Measurements from ENCODE around the gene BTBD7. TPM values are rescaled to one million over a fixed set of nuclear protein-coding genes. Genes with fewer than 3 reads are reported as not detected.
"Not testable (repeated sequence)": the region's sequence is repeated elsewhere in the genome, so short reads cannot be mapped to it uniquely, and the experiment has no call there.

Gene BTBD7, protein sequence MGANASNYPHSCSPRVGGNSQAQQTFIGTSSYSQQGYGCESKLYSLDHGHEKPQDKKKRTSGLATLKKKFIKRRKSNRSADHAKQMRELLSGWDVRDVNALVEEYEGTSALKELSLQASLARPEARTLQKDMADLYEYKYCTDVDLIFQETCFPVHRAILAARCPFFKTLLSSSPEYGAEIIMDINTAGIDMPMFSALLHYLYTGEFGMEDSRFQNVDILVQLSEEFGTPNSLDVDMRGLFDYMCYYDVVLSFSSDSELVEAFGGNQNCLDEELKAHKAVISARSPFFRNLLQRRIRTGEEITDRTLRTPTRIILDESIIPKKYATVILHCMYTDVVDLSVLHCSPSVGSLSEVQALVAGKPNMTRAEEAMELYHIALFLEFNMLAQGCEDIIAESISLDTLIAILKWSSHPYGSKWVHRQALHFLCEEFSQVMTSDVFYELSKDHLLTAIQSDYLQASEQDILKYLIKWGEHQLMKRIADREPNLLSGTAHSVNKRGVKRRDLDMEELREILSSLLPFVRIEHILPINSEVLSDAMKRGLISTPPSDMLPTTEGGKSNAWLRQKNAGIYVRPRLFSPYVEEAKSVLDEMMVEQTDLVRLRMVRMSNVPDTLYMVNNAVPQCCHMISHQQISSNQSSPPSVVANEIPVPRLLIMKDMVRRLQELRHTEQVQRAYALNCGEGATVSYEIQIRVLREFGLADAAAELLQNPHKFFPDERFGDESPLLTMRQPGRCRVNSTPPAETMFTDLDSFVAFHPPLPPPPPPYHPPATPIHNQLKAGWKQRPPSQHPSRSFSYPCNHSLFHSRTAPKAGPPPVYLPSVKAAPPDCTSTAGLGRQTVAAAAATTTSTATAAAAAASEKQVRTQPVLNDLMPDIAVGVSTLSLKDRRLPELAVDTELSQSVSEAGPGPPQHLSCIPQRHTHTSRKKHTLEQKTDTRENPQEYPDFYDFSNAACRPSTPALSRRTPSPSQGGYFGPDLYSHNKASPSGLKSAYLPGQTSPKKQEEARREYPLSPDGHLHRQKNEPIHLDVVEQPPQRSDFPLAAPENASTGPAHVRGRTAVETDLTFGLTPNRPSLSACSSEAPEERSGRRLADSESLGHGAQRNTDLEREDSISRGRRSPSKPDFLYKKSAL
- total RNA-seq = 10.4 TPM

DNA sequence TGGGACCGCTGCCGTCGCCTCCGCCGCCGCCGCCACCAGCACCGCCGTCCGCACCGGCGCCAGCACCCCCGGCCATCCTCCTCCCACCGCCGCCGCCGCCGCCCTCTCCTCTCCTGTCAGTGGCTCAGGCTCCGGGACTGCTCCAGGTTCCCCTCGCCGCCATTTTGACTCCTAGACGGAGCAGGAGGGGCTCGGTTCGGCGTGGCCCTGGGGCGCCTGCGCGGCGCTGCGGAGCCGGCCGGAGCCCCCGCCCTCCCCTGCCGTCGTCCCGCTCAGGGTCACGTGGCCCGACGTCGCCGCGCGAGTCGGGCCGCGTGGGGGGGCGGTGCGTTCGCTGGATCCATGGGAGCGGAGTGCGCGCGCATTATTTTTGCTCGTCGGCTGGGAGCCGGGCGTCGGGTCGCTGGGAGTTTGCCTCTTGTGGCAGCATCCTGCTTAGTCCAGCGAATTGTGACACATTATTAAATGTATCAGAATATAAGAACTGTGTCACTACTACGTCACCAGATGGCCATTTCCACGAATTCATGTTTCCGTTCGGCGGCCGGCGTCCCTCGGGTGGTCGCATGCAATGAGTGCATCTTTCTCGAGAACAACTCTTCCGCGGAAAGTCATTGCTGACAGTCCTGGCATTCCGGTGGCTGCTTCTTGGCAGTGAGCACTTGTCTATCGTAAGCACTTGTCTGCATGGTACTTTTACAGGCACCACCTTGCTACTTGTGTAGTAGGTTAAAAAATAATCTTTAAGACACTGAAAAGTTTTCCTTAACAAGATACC is at the start of gene BTBD7:
Gene BTBD7, minus strand, starts transcription at position 184 of the 778 bp plus-strand sequence. CDS start 36,985 bp downstream, outside the sequence.
- peak within 1 kb of the TSS; percentile 63 for H3K4me3 ChIP-seq (ENCODE audit: low read length)

DNA sequence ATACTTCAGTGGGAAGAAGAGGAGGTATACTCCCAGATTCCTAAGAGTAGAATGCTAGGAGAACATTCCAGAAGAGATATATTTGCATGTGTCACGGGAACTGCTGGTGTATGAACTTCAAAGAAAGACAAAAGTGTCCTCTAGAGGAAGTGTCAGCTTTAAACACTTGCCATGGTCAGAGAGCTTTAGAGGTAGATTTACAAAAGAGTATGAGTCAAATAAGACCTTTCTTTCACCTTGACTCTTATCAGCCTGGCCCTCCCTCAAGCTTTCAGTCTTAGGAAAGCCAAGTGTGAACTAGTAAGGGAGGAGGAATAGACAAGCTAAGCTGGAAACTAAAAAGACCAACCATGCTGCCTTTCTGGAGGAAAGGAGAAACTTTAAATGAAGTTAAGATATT is 48.8 kb upstream of the BTBD7 start:
- Histone ChIP-seq H3K4me1 (ENCODE audit: insufficient read depth, low read length) (no peaks in the 10 kb centered on the region), H3K9me3 (ENCODE audit: low read depth, low read length) (no peaks in the 10 kb centered on the region), H3K4me3 (ENCODE audit: low read length) (no peak overlapping the region), H3K27me3 (ENCODE audit: insufficient read depth, low read length) (no peaks in the 10 kb centered on the region)

More for the DNA sequence above, at the start of gene BTBD7:
- Histone ChIP-seq H3K27me3 (ENCODE audit: insufficient read depth, low read length) (no peaks in the 10 kb centered on the region), H3K9me3 (ENCODE audit: low read depth, low read length) (no peaks in the 10 kb centered on the region), H3K4me1 (ENCODE audit: insufficient read depth, low read length) (peaks cover 34% of the 10 kb centered on the region)

DNA sequence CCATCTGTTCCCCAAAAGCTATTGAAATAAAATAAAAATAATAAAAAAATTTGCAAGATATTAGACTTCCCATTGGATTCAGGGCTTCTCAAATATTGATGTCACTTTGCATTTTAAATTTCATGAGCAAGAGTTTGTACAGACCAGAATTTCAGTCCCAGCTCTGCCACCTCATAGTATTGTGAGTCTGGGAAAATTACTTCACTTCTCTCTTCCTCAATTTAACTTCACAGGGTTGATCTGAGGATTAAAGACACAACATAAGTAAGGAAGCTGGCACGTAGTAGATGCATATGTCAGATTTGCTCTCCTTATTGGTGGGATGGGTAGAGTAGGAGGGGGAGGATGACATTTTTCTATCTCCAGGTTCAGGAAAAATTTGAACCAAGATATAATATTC is 47.0 kb upstream of the BTBD7 start:
- H3K4me1 ChIP-seq (ENCODE audit: insufficient read depth, low read length) = peaks cover 9% of the 10 kb centered on the region
- H3K4me3 ChIP-seq (ENCODE audit: low read length) = no peak overlapping the region
- no peaks in the 10 kb centered on the region for H3K9me3 ChIP-seq (ENCODE audit: low read depth, low read length)
- H3K27me3 ChIP-seq (ENCODE audit: insufficient read depth, low read length) = no peaks in the 10 kb centered on the region

DNA sequence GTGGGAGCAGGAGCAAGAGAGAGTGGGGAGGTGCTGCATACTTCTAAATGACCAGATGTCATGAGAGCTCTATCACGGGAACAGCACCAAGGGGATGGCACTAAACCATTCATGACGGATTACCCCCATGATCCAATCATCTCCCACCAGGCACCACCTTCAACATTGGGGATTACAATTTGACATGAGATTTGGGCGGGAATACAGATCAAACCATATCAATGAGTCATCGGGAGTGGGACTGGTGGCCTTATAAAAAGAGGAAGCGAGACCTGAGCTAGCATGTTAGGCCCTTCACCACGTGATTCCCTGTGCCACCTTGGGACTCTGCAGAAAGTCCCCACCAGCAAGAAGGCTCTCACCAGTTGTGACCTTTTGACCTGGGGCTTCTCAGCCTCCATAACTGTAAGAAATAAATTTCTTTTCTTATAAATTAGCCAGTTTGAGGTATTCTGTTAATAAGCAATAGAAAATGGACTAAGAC is 42.9 kb upstream of the BTBD7 start:
- no peak overlapping the region for H3K4me3 ChIP-seq (ENCODE audit: low read length)
- H3K27me3 ChIP-seq (ENCODE audit: insufficient read depth, low read length) = no peaks in the 10 kb centered on the region
- peaks cover 9% of the 10 kb centered on the region for H3K4me1 ChIP-seq (ENCODE audit: insufficient read depth, low read length)
- H3K9me3 ChIP-seq (ENCODE audit: low read depth, low read length) = no peaks in the 10 kb centered on the region

DNA sequence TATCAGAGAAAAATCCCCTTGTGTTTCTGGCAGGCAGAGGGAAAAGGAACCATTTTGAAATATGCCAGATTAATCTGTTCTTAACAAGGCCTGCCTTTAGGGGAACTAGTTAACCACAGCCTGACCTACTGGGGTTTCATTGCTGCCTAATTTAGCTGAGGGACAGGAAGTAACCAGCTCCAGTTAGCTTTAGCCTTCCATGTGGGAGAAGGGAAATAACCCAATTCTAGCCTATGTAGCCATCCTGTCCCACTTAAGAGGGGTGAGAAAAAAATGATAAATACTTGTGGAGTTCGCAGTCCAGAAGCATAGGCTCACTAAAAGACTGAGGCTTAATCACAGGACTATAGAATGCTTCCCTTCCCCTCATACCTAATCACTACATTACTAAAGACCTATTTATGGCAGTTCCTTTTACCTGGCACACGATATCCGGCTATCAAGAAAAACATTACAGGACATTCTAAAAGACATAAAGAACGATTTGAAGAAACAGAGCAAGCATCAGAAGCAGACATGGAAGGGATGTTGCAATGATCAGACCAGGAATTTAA is 37.0 kb upstream of the BTBD7 start:
- H3K9me3 ChIP-seq (ENCODE audit: low read depth, low read length) = no peaks in the 10 kb centered on the region
- H3K4me3 ChIP-seq (ENCODE audit: low read length) = no peak overlapping the region
- peaks cover 19% of the 10 kb centered on the region for H3K4me1 ChIP-seq (ENCODE audit: insufficient read depth, low read length)
- no peaks in the 10 kb centered on the region for H3K27me3 ChIP-seq (ENCODE audit: insufficient read depth, low read length)

DNA sequence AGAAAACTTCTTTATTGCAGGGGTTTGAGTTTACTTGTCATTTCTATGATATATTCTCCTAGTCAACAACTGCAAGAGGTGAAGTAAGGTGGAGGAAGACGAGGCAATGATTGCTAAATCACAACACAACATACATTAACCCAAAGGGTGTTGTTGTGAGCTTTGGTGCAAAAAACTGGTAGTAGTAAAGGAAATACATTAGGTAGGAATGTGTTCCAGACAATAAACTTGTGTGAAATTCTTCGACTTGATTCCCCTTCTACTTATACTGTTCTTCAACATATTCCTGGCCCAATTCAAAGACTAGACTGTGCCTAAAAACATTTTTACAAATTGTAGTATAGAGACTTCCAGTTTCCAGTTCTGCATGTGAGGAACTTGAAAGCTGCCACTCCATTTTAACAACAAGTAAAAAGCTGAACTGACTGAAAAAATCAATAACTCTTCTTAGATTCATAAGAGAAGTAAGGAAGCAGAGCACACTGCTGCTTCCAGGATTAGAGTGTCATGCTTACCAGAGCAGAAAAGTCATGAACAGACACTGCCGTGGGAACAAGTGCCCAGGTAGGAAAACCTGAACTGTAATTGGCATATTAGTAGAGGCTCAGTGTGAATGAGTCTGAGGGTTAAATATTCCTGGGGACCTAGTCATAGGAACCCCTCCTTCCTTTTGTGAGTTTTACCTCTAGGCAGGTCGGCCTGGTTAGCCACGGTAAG is 36.3 kb upstream of the BTBD7 start:
- H3K4me1 ChIP-seq (ENCODE audit: insufficient read depth, low read length) = peaks cover 19% of the 10 kb centered on the region
- H3K9me3 ChIP-seq (ENCODE audit: low read depth, low read length) = no peaks in the 10 kb centered on the region
- H3K27me3 ChIP-seq (ENCODE audit: insufficient read depth, low read length) = no peaks in the 10 kb centered on the region
- no peak overlapping the region for H3K4me3 ChIP-seq (ENCODE audit: low read length)

DNA sequence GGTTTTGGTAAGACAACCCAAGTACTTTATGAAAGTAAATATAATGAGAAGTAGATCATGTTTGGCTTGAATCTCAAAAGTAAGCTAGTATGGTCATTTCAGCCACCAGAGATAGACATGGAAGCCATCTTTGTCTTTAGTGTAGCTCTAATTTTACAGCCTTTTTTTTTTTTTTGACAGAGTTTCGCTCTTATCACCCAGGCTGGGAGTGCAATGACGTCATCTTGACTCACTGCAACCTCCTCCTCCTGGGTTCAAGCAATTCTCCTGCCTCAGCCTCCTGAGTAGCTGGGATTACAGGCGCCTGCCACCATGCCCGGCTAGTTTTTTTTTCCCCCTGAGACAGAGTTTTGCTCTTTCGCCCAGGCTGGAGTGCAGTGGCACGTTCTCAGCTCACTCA is 22.0 kb upstream of the BTBD7 start:
- not testable (repeated sequence) for H3K27me3 ChIP-seq (ENCODE audit: insufficient read depth, low read length); H3K9me3 ChIP-seq (ENCODE audit: low read depth, low read length); H3K4me3 ChIP-seq (ENCODE audit: low read length); H3K4me1 ChIP-seq (ENCODE audit: insufficient read depth, low read length)

DNA sequence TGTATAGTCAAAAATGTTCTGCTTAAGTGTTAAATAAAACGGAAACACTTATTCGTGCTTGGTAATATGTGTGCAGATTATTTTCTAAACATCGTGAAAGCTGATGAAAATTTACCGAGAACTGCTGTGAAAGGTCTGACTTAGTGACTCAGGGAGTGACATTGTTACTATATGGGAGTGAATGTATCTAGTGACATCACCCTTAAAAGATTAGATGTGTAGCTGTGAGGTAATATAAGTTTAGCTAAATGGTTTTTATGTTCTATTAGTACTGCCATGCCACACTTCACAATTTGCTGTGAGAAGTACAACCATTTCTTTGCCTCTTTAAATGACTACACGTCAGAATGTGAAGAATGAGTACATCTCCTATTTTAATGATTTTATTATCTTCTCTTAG is 15.5 kb upstream of the BTBD7 start:
- no peak overlapping the region for H3K4me3 ChIP-seq (ENCODE audit: low read length)
- no peaks in the 10 kb centered on the region for H3K9me3 ChIP-seq (ENCODE audit: low read depth, low read length)

DNA sequence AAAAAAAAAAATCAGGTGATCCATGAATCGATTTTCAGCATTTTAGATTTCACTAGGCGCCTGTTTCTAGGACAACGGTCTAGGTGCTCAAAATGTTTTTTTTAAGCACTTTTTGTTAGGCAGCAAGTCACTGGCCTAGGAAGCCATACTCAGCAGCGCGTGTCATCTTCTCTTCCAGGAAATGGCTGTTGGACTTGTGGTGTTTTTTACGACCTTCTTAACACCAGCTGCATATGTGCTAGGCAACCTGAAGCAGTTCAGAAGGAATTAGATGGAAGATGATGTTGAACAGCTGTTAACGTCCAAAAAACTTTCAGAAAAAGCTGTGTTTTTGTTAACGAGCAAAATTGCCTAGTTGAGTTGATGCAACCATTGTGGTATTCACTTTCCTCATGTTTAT is 15.0 kb upstream of the BTBD7 start:
- peaks cover 10% of the 10 kb centered on the region for H3K4me1 ChIP-seq (ENCODE audit: insufficient read depth, low read length)
- H3K9me3 ChIP-seq (ENCODE audit: low read depth, low read length) = no peaks in the 10 kb centered on the region
- no peaks in the 10 kb centered on the region for H3K27me3 ChIP-seq (ENCODE audit: insufficient read depth, low read length)
- no peak overlapping the region for H3K4me3 ChIP-seq (ENCODE audit: low read length)

More for the DNA sequence above, 15.5 kb upstream of the BTBD7 start:
- Histone ChIP-seq H3K4me1 (ENCODE audit: insufficient read depth, low read length) (peaks cover 6% of the 10 kb centered on the region), H3K27me3 (ENCODE audit: insufficient read depth, low read length) (no peaks in the 10 kb centered on the region)

DNA sequence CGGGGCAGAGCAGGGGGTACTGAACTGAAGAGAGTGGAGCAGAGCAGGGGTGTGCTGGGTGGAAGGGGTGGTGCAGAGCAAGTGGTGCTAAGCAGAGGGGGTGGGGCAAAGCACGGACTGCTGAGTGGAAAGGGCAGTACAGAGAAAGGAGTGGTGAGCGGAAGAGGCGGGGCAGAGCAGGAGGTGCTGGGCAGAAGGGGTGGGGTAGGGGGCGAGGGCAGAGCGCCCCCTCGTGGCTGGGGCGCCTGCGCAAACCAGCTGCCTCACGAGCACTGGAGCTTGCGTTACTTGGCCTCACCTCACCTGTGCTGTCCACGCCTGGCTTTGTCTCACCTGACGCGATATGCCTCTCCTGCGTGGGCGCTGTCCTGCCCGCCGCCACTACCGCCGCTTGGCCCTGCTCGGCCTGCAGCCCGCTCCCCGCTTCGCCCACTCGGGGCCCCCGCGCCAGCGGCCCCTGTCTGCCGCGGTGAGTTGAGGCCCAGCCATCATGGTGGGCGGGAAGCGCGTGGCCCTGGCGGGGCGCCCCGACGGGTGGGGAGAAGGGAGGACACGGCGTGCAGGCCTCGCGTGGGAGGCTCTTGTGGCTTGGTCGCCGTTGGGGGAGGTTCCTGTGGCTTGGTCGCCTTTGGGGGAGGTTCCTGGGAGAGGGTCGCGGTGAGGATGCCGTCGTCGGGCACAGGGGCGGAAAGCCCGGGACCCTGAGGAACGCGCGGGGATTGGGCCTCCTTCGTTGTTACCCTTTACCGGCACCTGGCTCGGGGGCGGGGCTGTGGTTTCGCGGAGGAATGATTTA is 14.3 kb upstream of the BTBD7 start, which contains the start of gene COX8C:
Gene COX8C, plus strand, starts transcription at position 257 of the 796 bp plus-strand sequence. Its CDS starts 87 bp downstream, at position 344.
- Histone ChIP-seq H3K4me3 (ENCODE audit: low read length) (no peak within 1 kb of the TSS), H3K4me1 (ENCODE audit: insufficient read depth, low read length) (peaks cover 17% of the 10 kb centered on the region), H3K27me3 (ENCODE audit: insufficient read depth, low read length) (no peaks in the 10 kb centered on the region), H3K9me3 (ENCODE audit: low read depth, low read length) (no peaks in the 10 kb centered on the region)

DNA sequence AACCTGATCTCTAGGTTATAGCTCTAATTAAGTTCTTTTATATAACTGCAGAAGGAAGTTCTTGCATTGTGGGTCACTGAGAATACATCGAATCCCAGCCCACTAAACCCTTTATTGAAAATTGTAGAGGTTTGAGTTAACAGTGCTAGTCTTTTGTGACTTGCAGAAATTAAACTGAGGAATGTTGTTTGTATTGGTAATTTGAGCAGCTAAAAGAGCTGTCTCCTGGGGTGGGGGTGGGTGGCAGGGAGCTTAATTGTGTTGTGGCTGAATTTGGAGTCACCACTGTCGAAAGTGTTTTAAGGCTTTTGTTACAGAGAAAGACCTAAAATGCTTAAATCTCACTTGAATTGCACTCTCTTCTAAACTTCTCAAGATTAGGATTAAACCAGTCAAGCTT is 11.0 kb upstream of the BTBD7 start:
- Histone ChIP-seq H3K4me3 (ENCODE audit: low read length) (no peak overlapping the region), H3K9me3 (ENCODE audit: low read depth, low read length) (no peaks in the 10 kb centered on the region), H3K4me1 (ENCODE audit: insufficient read depth, low read length) (peaks cover 18% of the 10 kb centered on the region), H3K27me3 (ENCODE audit: insufficient read depth, low read length) (no peaks in the 10 kb centered on the region)

DNA sequence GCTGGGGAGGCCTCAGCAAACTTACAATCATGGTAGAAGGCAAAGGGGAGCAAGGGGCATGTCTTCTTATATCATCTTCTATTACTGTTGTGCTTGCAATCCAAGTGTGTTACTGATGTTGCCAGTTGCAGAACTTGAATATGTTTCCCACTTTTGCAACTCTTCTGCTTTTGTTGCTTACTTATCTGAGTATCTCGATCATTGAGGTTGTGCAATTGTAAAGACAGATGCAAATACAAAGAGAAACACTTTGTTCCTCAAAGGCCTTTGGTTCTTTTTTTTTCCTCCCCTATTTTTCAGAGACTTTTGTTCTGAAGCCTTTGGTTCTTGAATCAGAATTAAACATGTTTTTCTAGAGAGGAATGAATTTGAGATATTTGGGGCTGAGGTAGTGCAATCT is 10.4 kb upstream of the BTBD7 start:
- H3K4me3 ChIP-seq (ENCODE audit: low read length) = no peak overlapping the region
- H3K27me3 ChIP-seq (ENCODE audit: insufficient read depth, low read length) = no peaks in the 10 kb centered on the region
- peaks cover 18% of the 10 kb centered on the region for H3K4me1 ChIP-seq (ENCODE audit: insufficient read depth, low read length)
- H3K9me3 ChIP-seq (ENCODE audit: low read depth, low read length) = no peaks in the 10 kb centered on the region

DNA sequence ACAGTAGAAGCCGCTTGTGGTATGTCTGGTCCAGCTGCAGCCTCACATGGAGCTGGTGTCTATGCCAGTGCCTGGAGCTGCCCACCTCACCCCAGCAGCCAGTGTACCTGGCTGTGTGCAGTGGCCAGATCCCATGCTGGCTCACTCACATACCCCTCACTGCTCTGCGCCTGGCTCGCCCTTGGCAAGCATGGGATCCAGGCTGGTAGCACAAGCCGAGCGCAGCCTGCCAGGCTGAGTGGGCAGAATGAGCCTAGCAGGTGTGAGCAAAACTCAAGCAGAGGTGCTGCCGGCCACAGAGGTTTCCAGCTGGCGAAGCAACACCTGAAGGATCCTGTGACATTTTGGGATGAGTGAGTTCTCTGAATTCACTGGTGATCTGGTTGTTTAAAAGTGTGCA is 5.0 kb upstream of the BTBD7 start:
- H3K4me1 ChIP-seq (ENCODE audit: insufficient read depth, low read length) = peaks cover 15% of the 10 kb centered on the region

More for the DNA sequence above, 5.0 kb upstream of the BTBD7 start:
- Histone ChIP-seq H3K4me3 (ENCODE audit: low read length) (no peak overlapping the region), H3K27me3 (ENCODE audit: insufficient read depth, low read length) (no peaks in the 10 kb centered on the region), H3K9me3 (ENCODE audit: low read depth, low read length) (no peaks in the 10 kb centered on the region)
